HFFc6 (cell line): ENCODE data around the gene POU6F1. TPM values are rescaled to one million over a fixed set of nuclear protein-coding genes. Genes with fewer than 3 reads are reported as not detected.

ENCODE experiments used
- DNase-seq: peaks from one replicate; pipeline ENCODE4 v3.0.0-alpha.2; 2018
- H3K27ac Mint-ChIP-seq: 2 replicates; pipeline ENCODE4 v1.8.0; 2020; ENCODE audit warnings: mild to moderate bottlenecking, mixed read lengths
- H3K27me3 Mint-ChIP-seq: 2 replicates; pipeline ENCODE4 v1.8.0; 2021; ENCODE audit warnings: mild to moderate bottlenecking, moderate library complexity, mixed read lengths; ENCODE audit not compliant: insufficient read depth
- H3K36me3 Mint-ChIP-seq: 2 replicates; pipeline ENCODE4 v1.8.0; 2021; ENCODE audit warnings: low read depth, mixed read lengths
- H3K4me1 Mint-ChIP-seq: 2 replicates; pipeline ENCODE4 v1.8.0; 2020; ENCODE audit warnings: low read depth, mixed read lengths
- H3K4me3 Mint-ChIP-seq: 2 replicates; pipeline ENCODE4 v1.8.0; 2020; ENCODE audit warnings: mild to moderate bottlenecking, moderate library complexity, mixed read lengths
- H3K9me3 Mint-ChIP-seq: 2 replicates; pipeline ENCODE4 v1.8.0; 2020; ENCODE audit warnings: mild to moderate bottlenecking, mixed read lengths
- CTCF ChIP-seq: fragments of 200-600 bp; sonication (generic); IDR thresholded peaks from 2 replicates; pipeline ENCODE4 v1.5.0; 2021; ENCODE audit warnings: antibody characterized with exemption, mild to moderate bottlenecking
- total RNA-seq, 6 experiments: library from RNA; stranded (reverse); fragmentation: NEBNext Ultra II Directional; extraction: Animal tissue kit (Norgen Biotek cat#: 25700); gene quantifications; 2 replicates in 1 of 6; 3 replicates in 5 of 6; pipeline ENCODE4 v1.2.3, GENCODE V29; 2021

Gene POU6F1
- total RNA-seq, 6 experiments from 2014 or later, result 3.6 to 5.8 (median 4.2) TPM

- TF ChIP-seq CTCF, result no peak
- Mint-ChIP-seq H3K27ac (no peak overlapping the region), H3K9me3 (no peaks in the 10 kb centered on the region), H3K4me3 (no peak overlapping the region), H3K36me3 (no peaks in the 10 kb centered on the region), H3K4me1 (0 out of 2 replicates have a peak, but pooled peaks cover 3% of the 10 kb centered on the region), H3K27me3 (peaks cover 3% of the 10 kb centered on the region)
- DNase-seq, result no peak
Observed at GRCh38 chr12:51195841-51196240, 22.0 kb downstream of the POU6F1 start.

DNA sequence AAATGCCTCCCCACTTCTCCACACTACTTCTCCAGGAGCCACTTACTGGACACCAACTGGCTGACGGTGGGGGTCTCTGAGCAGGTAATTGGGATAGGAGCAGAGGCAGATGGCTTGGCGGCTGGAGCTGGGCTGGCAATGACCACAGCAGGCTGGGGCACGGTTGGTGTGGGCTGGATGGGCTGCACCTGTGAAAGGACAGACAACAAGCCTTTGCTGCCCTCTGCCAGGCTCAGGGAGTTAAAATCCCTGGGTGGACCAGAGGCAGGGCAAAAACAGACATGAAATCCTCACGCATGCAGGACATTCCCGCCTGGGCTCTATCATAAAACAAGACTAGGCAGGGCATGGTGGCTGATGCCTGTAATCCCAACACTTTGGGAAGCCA lies 25.6 kb downstream of the POU6F1 start:
- DNase-seq, result no peak
- Mint-ChIP-seq H3K9me3 (no peaks in the 10 kb centered on the region), H3K27ac (no peak overlapping the region), H3K27me3 (peaks cover 2% of the 10 kb centered on the region), H3K4me3 (no peak overlapping the region), H3K36me3 (no peaks in the 10 kb centered on the region; the same call in 1 of the 2 replicates), H3K4me1 (0 out of 2 replicates have a peak, but pooled peaks cover 4% of the 10 kb centered on the region)
- TF ChIP-seq CTCF, result no peak

DNA sequence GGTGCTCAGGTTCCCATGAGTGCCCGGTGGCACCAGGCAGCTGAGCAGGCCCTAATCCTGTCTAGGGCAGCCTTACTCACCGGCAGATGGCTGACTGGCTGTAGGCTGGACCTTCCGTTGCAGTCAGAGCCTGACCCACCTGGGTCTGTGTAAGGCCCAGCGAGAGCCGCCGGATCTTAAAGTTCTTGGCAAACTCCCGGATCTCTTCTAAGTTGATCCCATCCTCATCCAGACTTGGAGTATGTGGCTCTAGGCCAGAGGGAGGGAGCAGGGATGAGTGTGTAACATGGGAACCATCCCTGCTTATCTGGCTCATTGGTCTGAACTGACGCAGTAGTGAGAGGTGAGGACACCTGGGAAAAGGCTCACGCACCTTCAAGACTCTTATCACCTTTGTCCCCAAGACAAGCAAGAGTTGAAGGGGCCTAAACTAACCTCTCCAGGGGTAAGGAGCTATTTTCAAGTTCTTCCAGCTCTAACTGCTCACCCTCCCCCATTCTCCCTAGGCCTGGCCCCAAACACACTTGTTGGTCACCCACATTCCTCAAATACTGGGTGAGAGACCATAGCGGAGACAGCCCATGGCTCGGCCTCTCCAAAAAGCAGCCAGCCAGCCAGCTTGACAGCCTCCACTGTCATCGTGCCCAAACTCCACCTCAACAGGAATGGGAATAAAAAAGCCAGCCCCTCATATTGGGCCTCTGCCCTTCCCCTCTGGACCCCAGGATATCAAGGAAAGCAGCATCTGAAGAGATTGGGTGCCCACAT lies 26.2 kb downstream of the POU6F1 start:
- no peaks in the 10 kb centered on the region for H3K9me3 Mint-ChIP-seq
- no peak overlapping the region for H3K27ac Mint-ChIP-seq
- no peak overlapping the region for H3K4me3 Mint-ChIP-seq
- H3K36me3 Mint-ChIP-seq, result no peaks in the 10 kb centered on the region; the same call in 1 of the 2 replicates
- no peak for DNase-seq
- TF ChIP-seq CTCF, result no peak
- 0 out of 2 replicates have a peak, but pooled peaks cover 4% of the 10 kb centered on the region for H3K4me1 Mint-ChIP-seq
- peaks cover 2% of the 10 kb centered on the region for H3K27me3 Mint-ChIP-seq

DNA sequence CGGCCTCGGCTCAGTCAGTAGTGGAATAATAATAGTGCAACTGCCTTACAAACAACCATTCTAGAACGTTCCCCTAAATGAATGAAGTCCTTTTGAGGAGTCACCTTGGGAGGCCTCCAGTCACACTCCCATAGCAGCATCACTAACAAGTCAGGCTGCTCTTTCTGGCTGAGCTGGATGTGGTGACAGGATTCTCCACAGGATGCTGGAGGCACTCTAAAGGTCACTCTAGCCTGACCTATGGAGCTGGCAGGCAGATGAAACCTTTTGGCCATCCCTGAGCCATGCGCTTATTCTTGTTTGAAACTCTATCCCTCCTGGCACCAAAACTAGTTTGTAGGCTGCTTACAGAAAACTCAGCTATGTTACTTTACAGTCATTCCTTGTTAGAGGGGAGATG lies 27.0 kb downstream of the POU6F1 start:
- DNase-seq, result no peak
- Mint-ChIP-seq H3K4me1 (0 out of 2 replicates have a peak, but pooled peaks cover 4% of the 10 kb centered on the region), H3K9me3 (no peaks in the 10 kb centered on the region), H3K4me3 (no peak overlapping the region), H3K27me3 (peaks cover 4% of the 10 kb centered on the region), H3K36me3 (no peaks in the 10 kb centered on the region; the same call in 1 of the 2 replicates), H3K27ac (no peak overlapping the region)
- TF ChIP-seq CTCF, result no peak

- no peak for TF ChIP-seq CTCF
- no peak overlapping the region for H3K4me3 Mint-ChIP-seq
Observed at GRCh38 chr12:51189790-51190355, 28.0 kb downstream of the POU6F1 start.

More at GRCh38 chr12:51189790-51190355, 28.0 kb downstream of the POU6F1 start:
- H3K36me3 Mint-ChIP-seq, result no peaks in the 10 kb centered on the region; the same call in 1 of the 2 replicates
- peaks cover 9% of the 10 kb centered on the region for H3K27me3 Mint-ChIP-seq
- H3K9me3 Mint-ChIP-seq, result no peaks in the 10 kb centered on the region
- H3K4me1 Mint-ChIP-seq, result 0 out of 2 replicates have a peak, but pooled peaks cover 4% of the 10 kb centered on the region
- no peak for DNase-seq
- H3K27ac Mint-ChIP-seq, result no peak overlapping the region
